HG03460 (cell line): ENCODE results near the gene IL11.

Experiments used
- ATAC-seq: cut with Tn5 transposase; IDR thresholded peaks from one replicate; pipeline ENCODE4 v1.9.1; 2021; ENCODE audit not compliant: unreplicated experiment

Gene IL11

GRCh38 chr19:55391702-55392615, 21.7 kb upstream of the IL11 start:
- no peak for ATAC-seq

- ATAC-seq, result no peak
Measured at GRCh38 chr19:55391191-55391670, 21.0 kb upstream of the IL11 start.

GRCh38 chr19:55390461-55390880, 20.2 kb upstream of the IL11 start:
- ATAC-seq, result no peak

GRCh38 chr19:55389386-55390317, 19.4 kb upstream of the IL11 start:
- ATAC-seq, result no peak

GRCh38 chr19:55387736-55388497, 17.7 kb upstream of the IL11 start:
- no peak for ATAC-seq

- ATAC-seq, result no peak
Measured at GRCh38 chr19:55386493-55386971, 16.3 kb upstream of the IL11 start.

- ATAC-seq, result peak; percentile 69
Measured at GRCh38 chr19:55385724-55386492, 15.6 kb upstream of the IL11 start, which contains the start of gene RPL28. Gene RPL28, plus strand, starts transcription at chr19:55385932. Its CDS starts 426 bp downstream, at chr19:55386358.

- peak; percentile 61 for ATAC-seq
Measured at GRCh38 chr19:55384920-55385723, 14.9 kb upstream of the IL11 start.

- ATAC-seq, result no peak
Measured at GRCh38 chr19:55384131-55384919, 14.1 kb upstream of the IL11 start, which contains the start of gene TMEM238. Gene TMEM238, minus strand, starts transcription at chr19:55384292. Its CDS starts 33 bp downstream, at chr19:55384259.

- ATAC-seq, result no peak
Measured at GRCh38 chr19:55383279-55384130, 13.2 kb upstream of the IL11 start.

- ATAC-seq, result no peak
Measured at GRCh38 chr19:55382522-55383054, 12.3 kb upstream of the IL11 start.

- ATAC-seq, result no peak
Measured at GRCh38 chr19:55382013-55382412, 11.8 kb upstream of the IL11 start.

- ATAC-seq, result no peak
Measured at GRCh38 chr19:55379174-55379573, 8.9 kb upstream of the IL11 start.

GRCh38 chr19:55377356-55378131, 7.3 kb upstream of the IL11 start:
- no peak for ATAC-seq

- ATAC-seq, result no peak
Measured at GRCh38 chr19:55376241-55376933, 6.1 kb upstream of the IL11 start, which contains the start of gene TMEM190. Gene TMEM190, plus strand, starts transcription at chr19:55376826. Its CDS starts 28 bp downstream, at chr19:55376854.
